IMR-90 (cell line): ENCODE data around the gene HELZ. TPM values are rescaled to one million over a fixed set of nuclear protein-coding genes. Genes with fewer than 3 reads are reported as not detected.

Source experiments
- ATAC-seq: fragments of 200-7000 bp; cut with Tn5 transposase; 2 replicates; pipeline ENCODE4 v1.9.1; 2020; ENCODE audit warnings: low read depth, mild to moderate bottlenecking, moderate library complexity
- BruUV-seq: library from RNA; stranded (reverse); fragments of 400-500 nt; replicated peaks from 2 replicates; lab custom pipeline; 2021; lab: Mats Ljungman, UMichigan
- CTCF ChIA-PET: fragments of 300-600 bp; formaldehyde crosslinking; extraction: SDS; loops from one replicate; lab custom pipeline; 2021; ENCODE audit warnings: antibody characterized with exemption; lab: Yijun Ruan, JAX
- POLR2A ChIA-PET: fragments of 300-600 bp; sonication (Branson Sonifier 250); formaldehyde crosslinking; loops from one replicate; lab custom pipeline; 2022; ENCODE audit warnings: antibody characterized with exemption; ENCODE audit not compliant: unreplicated experiment; lab: Charles Lee
- DNase-seq: peaks from one replicate; pipeline ENCODE4 v3.0.0; 2013
- H2AFZ ChIP-seq: replicated peaks from 2 replicates; pipeline ENCODE3; 2013; ENCODE audit warnings: low read length, mild to moderate bottlenecking; ENCODE audit not compliant: poor library complexity
- H2AK5ac ChIP-seq: 2 replicates; pipeline ENCODE4 v1.6.1; 2013; ENCODE audit warnings: low read depth, low read length, inconsistent platforms
- H2AK9ac ChIP-seq: replicated peaks from 2 replicates; pipeline ENCODE3; 2013; ENCODE audit warnings: mild to moderate bottlenecking, low read depth, low read length, moderate library complexity; ENCODE audit not compliant: poor library complexity
- H2BK120ac ChIP-seq: 2 replicates; pipeline ENCODE4 v1.6.1; 2013; ENCODE audit warnings: low read depth, low read length, inconsistent platforms
- H2BK15ac ChIP-seq: 3 replicates; pipeline ENCODE4 v1.6.1; 2013; ENCODE audit warnings: low read depth, low read length, inconsistent platforms
- H2BK20ac ChIP-seq: 2 replicates; pipeline ENCODE4 v1.6.1; 2013; ENCODE audit warnings: low read depth, mild to moderate bottlenecking, inconsistent platforms, low read length, moderate library complexity
- H2BK5ac ChIP-seq: 2 replicates; pipeline ENCODE4 v1.6.1; 2013; ENCODE audit warnings: mild to moderate bottlenecking, low read depth, low read length, inconsistent platforms; ENCODE audit not compliant: poor library complexity, severe bottlenecking
- H3K14ac ChIP-seq: replicated peaks from 2 replicates; pipeline ENCODE4 v1.6.1; 2013; ENCODE audit warnings: low read depth, low read length, inconsistent platforms
- H3K18ac ChIP-seq: 2 replicates; pipeline ENCODE4 v1.6.1; 2013; ENCODE audit warnings: low read depth, low read length, control low read depth
- H3K23ac ChIP-seq: 2 replicates; pipeline ENCODE4 v1.6.1; 2013; ENCODE audit warnings: low read depth, low read length, inconsistent platforms
- H3K27ac ChIP-seq: 2 replicates; pipeline ENCODE4 v1.5.1; 2013; ENCODE audit warnings: mild to moderate bottlenecking, control low read depth, low read length; ENCODE audit not compliant: insufficient read depth
- H3K27me3 ChIP-seq: 2 replicates; pipeline ENCODE4 v1.6.1; 2013; ENCODE audit warnings: low read length; ENCODE audit not compliant: control insufficient read depth, insufficient read depth
- H3K36me3 ChIP-seq: 2 replicates; pipeline ENCODE4 v1.6.1; 2013; ENCODE audit warnings: low read length, mixed read lengths; ENCODE audit not compliant: control insufficient read depth, insufficient read depth
- H3K4ac ChIP-seq: 2 replicates; pipeline ENCODE4 v1.6.1; 2013; ENCODE audit warnings: low read depth, low read length, inconsistent platforms
- H3K4me1 ChIP-seq: 2 replicates; pipeline ENCODE4 v1.6.1; 2013; ENCODE audit warnings: low read length, mixed read lengths; ENCODE audit not compliant: control insufficient read depth, insufficient read depth
- H3K4me2 ChIP-seq: 2 replicates; pipeline ENCODE4 v1.6.1; 2013; ENCODE audit warnings: low read depth, mild to moderate bottlenecking, control low read depth, low read length, moderate library complexity
- H3K4me3 ChIP-seq: 2 replicates; pipeline ENCODE4 v1.5.1; 2013; ENCODE audit warnings: low read depth, mild to moderate bottlenecking, control low read depth, low read length, moderate library complexity; ENCODE audit not compliant: insufficient read depth
- H3K56ac ChIP-seq: 2 replicates; pipeline ENCODE4 v1.6.1; 2013; ENCODE audit warnings: low read length, inconsistent platforms; ENCODE audit not compliant: insufficient read depth; ENCODE audit errors: extremely low read depth
- H3K79me1 ChIP-seq, 2 experiments: 2 replicates each; pipeline ENCODE4 v1.6.1; 2013; ENCODE audit warnings: low read length in 2 of 2, inconsistent platforms in 1 of 2, low read depth in 1 of 2
- H3K9ac ChIP-seq: 2 replicates; pipeline ENCODE4 v1.6.1; 2013; ENCODE audit warnings: low read depth, low read length, control low read depth
- H3K9me1 ChIP-seq: 2 replicates; pipeline ENCODE4 v1.6.1; 2013; ENCODE audit warnings: low read length, inconsistent platforms; ENCODE audit not compliant: insufficient read depth
- H3K9me3 ChIP-seq: 2 replicates; pipeline ENCODE4 v1.6.1; 2013; ENCODE audit warnings: low read length; ENCODE audit not compliant: control insufficient read depth, insufficient read depth
- H4K20me1 ChIP-seq: 2 replicates; pipeline ENCODE4 v1.6.1; 2013; ENCODE audit warnings: low read length, inconsistent platforms; ENCODE audit not compliant: insufficient read depth
- H4K5ac ChIP-seq: 2 replicates; pipeline ENCODE4 v1.6.1; 2013; ENCODE audit warnings: mild to moderate bottlenecking, low read depth, low read length, control low read depth
- H4K8ac ChIP-seq, 2 experiments: 2 replicates each; pipeline ENCODE4 v1.6.1; 2013; ENCODE audit warnings: low read depth in 2 of 2, low read length in 2 of 2, control low read depth in 1 of 2, inconsistent platforms in 1 of 2
- H4K91ac ChIP-seq: 2 replicates; pipeline ENCODE4 v1.6.1; 2013; ENCODE audit warnings: low read depth, low read length, inconsistent platforms; ENCODE audit not compliant: insufficient read depth
- BHLHE40 ChIP-seq: fragments of 150-350 bp; IDR thresholded peaks from 2 replicates; pipeline ENCODE4 v1.6.1; 2016; ENCODE audit warnings: mild to moderate bottlenecking, low read depth, low read length
- CEBPB ChIP-seq: IDR thresholded peaks from 2 replicates; pipeline ENCODE4 v1.6.1; 2012; ENCODE audit warnings: low read depth, low read length, improper control_type of control experiment
- CHD1 ChIP-seq: IDR thresholded peaks from 2 replicates; pipeline ENCODE4 v1.6.1; 2012; ENCODE audit warnings: low read depth, low read length, improper control_type of control experiment
- FOS ChIP-seq: fragments of 150-350 bp; IDR thresholded peaks from 2 replicates; pipeline ENCODE4 v1.6.1; 2016; ENCODE audit warnings: low read depth, low read length
- MAFK ChIP-seq: IDR thresholded peaks from 2 replicates; pipeline ENCODE4 v1.6.1; 2012; ENCODE audit warnings: low read depth, low read length, improper control_type of control experiment
- MAZ ChIP-seq: IDR thresholded peaks from 2 replicates; pipeline ENCODE4 v1.6.1; 2012; ENCODE audit warnings: low read depth, mild to moderate bottlenecking, low read length, improper control_type of control experiment, moderate library complexity, borderline replicate concordance
- MXI1 ChIP-seq: IDR thresholded peaks from 2 replicates; pipeline ENCODE4 v1.6.1; 2012; ENCODE audit warnings: low read depth, mild to moderate bottlenecking, low read length, moderate library complexity, borderline replicate concordance
- NFE2L2 ChIP-seq: fragments of 150-350 bp; IDR thresholded peaks from 2 replicates; pipeline ENCODE4 v1.6.1; 2016; ENCODE audit warnings: low read depth, mild to moderate bottlenecking, low read length
- POLR2A ChIP-seq: IDR thresholded peaks from 2 replicates; pipeline ENCODE4 v1.6.1; 2012; ENCODE audit warnings: mild to moderate bottlenecking, low read depth, low read length
- RAD21 ChIP-seq: IDR thresholded peaks from 2 replicates; pipeline ENCODE4 v1.6.1; 2012; ENCODE audit warnings: low read length, improper control_type of control experiment
- RCOR1 ChIP-seq: IDR thresholded peaks from 2 replicates; pipeline ENCODE4 v1.6.1; 2012; ENCODE audit warnings: mild to moderate bottlenecking, low read length, improper control_type of control experiment; ENCODE audit not compliant: insufficient replicate concordance
- RFX5 ChIP-seq: IDR thresholded peaks from 2 replicates; pipeline ENCODE4 v1.8.0; 2012; ENCODE audit warnings: low read depth, mild to moderate bottlenecking, low read length, moderate library complexity
- SMC3 ChIP-seq: fragments of 150-350 bp; IDR thresholded peaks from 2 replicates; pipeline ENCODE4 v1.6.1; 2016; ENCODE audit warnings: low read depth, mild to moderate bottlenecking, antibody characterized with exemption, low read length, moderate library complexity
- WGBS, 2 experiments: methylation state at CpG; one replicate each; pipeline versions ENCODE4 v1.1.5 to v1.1.7; 2013; ENCODE audit warnings: missing lambda C conversion rate in 2 of 2; ENCODE audit not compliant: insufficient read length in 1 of 2; ENCODE audit errors: extremely low coverage in 2 of 2; 5-methylcytosine and 5-hydroxymethylcytosine counted together
- dilution Hi-C: fragments of 300-500 bp; cut with HindIII; formaldehyde crosslinking; loops from one replicate; pipeline ENCODE4 v1.14.3; 2018; ENCODE audit warnings: low sequenced_read_pairs; ENCODE audit not compliant: unreplicated experiment
- in situ Hi-C: fragments of 300-500 bp; cut with MboI; formaldehyde crosslinking; loops from 3 replicates; pipeline ENCODE4 v1.14.3; 2019; ENCODE audit warnings: low sequenced_read_pairs, inconsistent platforms, mixed read lengths
- intact Hi-C: fragments of 100-400 bp; cut with micrococcal nuclease; formaldehyde crosslinking; loops from 2 replicates; pipeline ENCODE4 v1.10.0; 2022
- polyA plus RNA-seq, 3 experiments: library from polyadenylated mRNA; depleted of rRNA; stranded (reverse); fragments of >200 nt; gene quantifications; 2 replicates each; pipeline ENCODE4 v1.2.3, GENCODE V29; 2012; ENCODE audit warnings: low replicate concordance in 1 of 3
- total RNA-seq: library from RNA; depleted of rRNA; stranded (reverse); fragments of >200 nt; gene quantifications from 2 replicates; pipeline ENCODE4 v1.2.3, GENCODE V29; 2012
- TF ChIP-seq, protein P1 (sequence below): fragments of 150-350 bp; IDR thresholded peaks from 2 replicates; pipeline ENCODE4 v1.6.1; 2016; ENCODE audit warnings: low read depth, mild to moderate bottlenecking, low read length, moderate library complexity, borderline replicate concordance
- TF ChIP-seq, protein P2 (sequence below): fragments of 150-350 bp; IDR thresholded peaks from 2 replicates; pipeline ENCODE4 v1.6.1; 2017; ENCODE audit warnings: mild to moderate bottlenecking, antibody characterized with exemption, low read length, low read depth
- TF ChIP-seq, protein P3 (sequence below): conservative IDR thresholded peaks from 2 replicates; pipeline ENCODE4 v1.5.1; 2012; ENCODE audit warnings: mild to moderate bottlenecking, low read depth, low read length, improper control_type of control experiment

Gene HELZ
- total and polyA plus RNA-seq, 2 of the 4 experiments (the other 2 are of a cell fraction) = 8.0 to 60.6 TPM

DNA sequence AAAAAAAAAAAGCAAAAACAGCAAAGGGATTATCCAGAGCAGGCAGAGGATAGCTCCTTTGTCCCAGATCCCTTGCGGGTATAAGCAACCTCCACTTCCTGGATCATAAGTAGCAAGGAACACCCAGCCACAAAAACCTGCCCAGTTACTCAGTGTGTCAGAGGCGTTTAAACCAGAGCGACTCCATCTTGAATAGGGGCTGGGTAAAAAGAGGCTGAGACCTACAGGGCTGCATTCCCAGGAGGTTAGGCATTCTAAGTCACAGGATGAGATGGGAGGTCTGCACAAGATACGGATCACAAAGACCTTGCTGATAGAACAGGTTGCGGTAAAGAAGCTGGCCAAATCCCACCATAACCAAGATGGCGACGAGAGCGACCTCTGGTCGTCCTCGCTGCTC, 33.4 kb upstream of the HELZ start:
- ChIA-PET POLR2A (no interaction called here), CTCF (no interaction called here)
- Histone ChIP-seq H3K18ac (no peak overlapping the region), H2BK120ac (no peak overlapping the region), H3K4ac (no peak overlapping the region), H2AK5ac (no peak overlapping the region), H4K8ac (no peak overlapping the region), H3K23ac (no peak overlapping the region), H3K27ac (no peak overlapping the region), H3K9me1 (no peaks in the 10 kb centered on the region), H2BK20ac (no peak overlapping the region), H3K79me1 (no peaks in the 10 kb centered on the region), H3K4me2 (no peak overlapping the region), H3K27me3 (peaks cover 2% of the 10 kb centered on the region; the same call in 1 of the 2 replicates), H4K20me1 (no peaks in the 10 kb centered on the region), H3K9me3 (no peaks in the 10 kb centered on the region), H3K4me1 (no peaks in the 10 kb centered on the region), H2BK15ac (no peak overlapping the region), H3K56ac (no peak overlapping the region), H2AFZ (no peak overlapping the region), H4K5ac (no peak overlapping the region), H3K14ac (no peak overlapping the region), H4K91ac (no peak overlapping the region), H3K4me3 (no peak overlapping the region), H3K36me3 (no peaks in the 10 kb centered on the region), H3K9ac (no peak overlapping the region), H2BK5ac (no peak overlapping the region), H2AK9ac (no peak overlapping the region)
- TF ChIP-seq SMC3 (no peak), MXI1 (no peak), RFX5 (no peak), MAFK (no peak), MAZ (no peak), CHD1 (no peak), NFE2L2 (no peak), RAD21 (no peak), RCOR1 (no peak), POLR2A (no peak), CEBPB (no peak), FOS (no peak), BHLHE40 (no peak)
- TF ChIP-seq, protein P1, sequence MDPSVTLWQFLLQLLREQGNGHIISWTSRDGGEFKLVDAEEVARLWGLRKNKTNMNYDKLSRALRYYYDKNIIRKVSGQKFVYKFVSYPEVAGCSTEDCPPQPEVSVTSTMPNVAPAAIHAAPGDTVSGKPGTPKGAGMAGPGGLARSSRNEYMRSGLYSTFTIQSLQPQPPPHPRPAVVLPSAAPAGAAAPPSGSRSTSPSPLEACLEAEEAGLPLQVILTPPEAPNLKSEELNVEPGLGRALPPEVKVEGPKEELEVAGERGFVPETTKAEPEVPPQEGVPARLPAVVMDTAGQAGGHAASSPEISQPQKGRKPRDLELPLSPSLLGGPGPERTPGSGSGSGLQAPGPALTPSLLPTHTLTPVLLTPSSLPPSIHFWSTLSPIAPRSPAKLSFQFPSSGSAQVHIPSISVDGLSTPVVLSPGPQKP = no peak
- TF ChIP-seq, protein P2, sequence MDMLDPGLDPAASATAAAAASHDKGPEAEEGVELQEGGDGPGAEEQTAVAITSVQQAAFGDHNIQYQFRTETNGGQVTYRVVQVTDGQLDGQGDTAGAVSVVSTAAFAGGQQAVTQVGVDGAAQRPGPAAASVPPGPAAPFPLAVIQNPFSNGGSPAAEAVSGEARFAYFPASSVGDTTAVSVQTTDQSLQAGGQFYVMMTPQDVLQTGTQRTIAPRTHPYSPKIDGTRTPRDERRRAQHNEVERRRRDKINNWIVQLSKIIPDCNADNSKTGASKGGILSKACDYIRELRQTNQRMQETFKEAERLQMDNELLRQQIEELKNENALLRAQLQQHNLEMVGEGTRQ = no peak
- TF ChIP-seq, protein P3, sequence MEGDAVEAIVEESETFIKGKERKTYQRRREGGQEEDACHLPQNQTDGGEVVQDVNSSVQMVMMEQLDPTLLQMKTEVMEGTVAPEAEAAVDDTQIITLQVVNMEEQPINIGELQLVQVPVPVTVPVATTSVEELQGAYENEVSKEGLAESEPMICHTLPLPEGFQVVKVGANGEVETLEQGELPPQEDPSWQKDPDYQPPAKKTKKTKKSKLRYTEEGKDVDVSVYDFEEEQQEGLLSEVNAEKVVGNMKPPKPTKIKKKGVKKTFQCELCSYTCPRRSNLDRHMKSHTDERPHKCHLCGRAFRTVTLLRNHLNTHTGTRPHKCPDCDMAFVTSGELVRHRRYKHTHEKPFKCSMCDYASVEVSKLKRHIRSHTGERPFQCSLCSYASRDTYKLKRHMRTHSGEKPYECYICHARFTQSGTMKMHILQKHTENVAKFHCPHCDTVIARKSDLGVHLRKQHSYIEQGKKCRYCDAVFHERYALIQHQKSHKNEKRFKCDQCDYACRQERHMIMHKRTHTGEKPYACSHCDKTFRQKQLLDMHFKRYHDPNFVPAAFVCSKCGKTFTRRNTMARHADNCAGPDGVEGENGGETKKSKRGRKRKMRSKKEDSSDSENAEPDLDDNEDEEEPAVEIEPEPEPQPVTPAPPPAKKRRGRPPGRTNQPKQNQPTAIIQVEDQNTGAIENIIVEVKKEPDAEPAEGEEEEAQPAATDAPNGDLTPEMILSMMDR = no peak
- dilution Hi-C loops = no loop called here
- in situ Hi-C loops = no loop called here
- no TSS peak for BruUV-seq
- WGBS, 2 experiments = 80% methylated on average over 1 of the region's 10 CpGs; no CpG with 5 or more reads in 1 of the 2 experiments
- no peak for DNase-seq
- intact Hi-C loops = no loop called here
- no peak for ATAC-seq
